ENCODE measurements around the gene RAB11FIP5. TPM values are rescaled to one million over a fixed set of nuclear protein-coding genes. Genes with fewer than 3 reads are reported as not detected.

The RAB11FIP5 gene
- total and polyA plus RNA-seq, 2 of the 4 experiments (the other 2 are of a cell fraction): 21.5 to 34.5 TPM

GRCh38 chr2:73116182-73116960 lies 3.6 kb upstream of the RAB11FIP5 start (continued):
- TF ChIP-seq CHD1 (IDR thresholded peaks at IDR 0.05; ENCODE audit: low read depth, low read length): no peak

- Histone ChIP-seq H2BK15ac (ENCODE audit: low read depth, low read length) (peak overlapping the region; percentile 89; the same call in 1 of the 3 replicates), H3K4me2 (ENCODE audit: low read depth, low read length) (no peak overlapping the region), H3K9me3 (ENCODE audit: control insufficient read depth, insufficient read depth, low read length) (no peaks in the 10 kb centered on the region), H2AK5ac (ENCODE audit: low read depth, low read length) (peak overlapping the region; percentile 92), H2AK9ac (replicated peaks; ENCODE audit: low read depth, low read length, poor library complexity) (peak overlapping the region; percentile 47), H3K4me1 (ENCODE audit: control insufficient read depth, insufficient read depth, low read length) (peaks cover 27% of the 10 kb centered on the region), H3K18ac (ENCODE audit: low read depth, low read length) (peak overlapping the region; percentile 63; the same call in 1 of the 2 replicates), H3K27me3 (ENCODE audit: control insufficient read depth, insufficient read depth, low read length) (no peaks in the 10 kb centered on the region), H3K9ac (ENCODE audit: low read depth, low read length) (no peak overlapping the region), H3K79me1 (ENCODE audit: low read depth in 1 of 2, low read length in 2 of 2) (peaks cover 6 to 26% of the 10 kb centered on the region in 2 experiments; a peak in 2 of 4 replicates), H2BK120ac (ENCODE audit: low read depth, low read length) (peak overlapping the region; percentile 69; the same call in 1 of the 2 replicates), H3K56ac (ENCODE audit: extremely low read depth, insufficient read depth, low read length) (no peak overlapping the region), H3K9me1 (ENCODE audit: insufficient read depth, low read length) (peaks cover 30% of the 10 kb centered on the region), H2BK5ac (ENCODE audit: low read depth, low read length, poor library complexity, severe bottlenecking) (peak overlapping the region; percentile 81), H4K5ac (ENCODE audit: low read depth, low read length) (no peak overlapping the region), H4K91ac (ENCODE audit: insufficient read depth, low read depth, low read length) (no peak overlapping the region), H2AFZ (replicated peaks; ENCODE audit: low read length, poor library complexity) (no peak overlapping the region), H2BK20ac (ENCODE audit: low read depth, low read length) (peak overlapping the region; percentile 79; the same call in 1 of the 2 replicates), H3K36me3 (ENCODE audit: control insufficient read depth, insufficient read depth, low read length) (no peaks in the 10 kb centered on the region), H3K23ac (ENCODE audit: low read depth, low read length) (peak overlapping the region; percentile 94; the same call in 1 of the 2 replicates), H3K4me3 (ENCODE audit: insufficient read depth, low read depth, low read length) (no peak overlapping the region), H4K8ac (ENCODE audit: low read depth in 2 of 2, low read length in 2 of 2) (peak overlapping the region in 1 of 2 experiments; percentile 54; a peak in 1 of 4 replicates), H3K14ac (replicated peaks; ENCODE audit: low read depth, low read length) (peak overlapping the region; percentile 87), H3K4ac (ENCODE audit: low read depth, low read length) (peak overlapping the region; percentile 74; the same call in 1 of the 2 replicates), H3K27ac (ENCODE audit: insufficient read depth, low read length) (peak overlapping the region; percentile 18; the same call in 1 of the 2 replicates), H4K20me1 (ENCODE audit: insufficient read depth, low read length) (peaks cover 26% of the 10 kb centered on the region)
- TF ChIP-seq ELK1 (IDR thresholded peaks at IDR 0.05; ENCODE audit: borderline replicate concordance, low read depth, low read length): no peak
- no peak for TF ChIP-seq SMC3 (IDR thresholded peaks at IDR 0.05; ENCODE audit: low read depth, low read length)
- TF ChIP-seq FOS (IDR thresholded peaks at IDR 0.05; ENCODE audit: low read depth, low read length): peak; percentile 40; the same call in 1 of the 2 replicates
- no peak for TF ChIP-seq POLR2A (IDR thresholded peaks at IDR 0.05; ENCODE audit: low read depth, low read length)
- TF ChIP-seq CEBPB (IDR thresholded peaks at IDR 0.05; ENCODE audit: low read depth, low read length): peak; percentile 65
- WGBS, 2 experiments (ENCODE audit: extremely low coverage in 2 of 2, insufficient read length in 1 of 2): 80% methylated on average over 2 of the region's 4 CpGs; no CpG with 5 or more reads in 1 of the 2 experiments
- intact Hi-C loops (cut with micrococcal nuclease): no loop called here
- ATAC-seq (ENCODE audit: low read depth) (no peak), DNase-seq (peak; percentile 70)
- no TSS peak for BruUV-seq (replicated peaks)
- CTCF ChIA-PET: interaction anchor here (1.3 kb wide), 1 partner anchor 43 kb away, joined by 5 read pairs; no protein-coding TSS in a partner anchor
- POLR2A ChIA-PET (ENCODE audit: unreplicated experiment): no interaction called here
- dilution Hi-C loops (cut with HindIII; ENCODE audit: low sequenced_read_pairs, unreplicated experiment): no loop called here
- in situ Hi-C loops (cut with MboI; ENCODE audit: low sequenced_read_pairs): no loop called here
Observed at GRCh38 chr2:73114273-73114867, 1.6 kb upstream of the RAB11FIP5 start.
